ENCODE data around the gene FAM168A.

- TF ChIP-seq, protein P1, sequence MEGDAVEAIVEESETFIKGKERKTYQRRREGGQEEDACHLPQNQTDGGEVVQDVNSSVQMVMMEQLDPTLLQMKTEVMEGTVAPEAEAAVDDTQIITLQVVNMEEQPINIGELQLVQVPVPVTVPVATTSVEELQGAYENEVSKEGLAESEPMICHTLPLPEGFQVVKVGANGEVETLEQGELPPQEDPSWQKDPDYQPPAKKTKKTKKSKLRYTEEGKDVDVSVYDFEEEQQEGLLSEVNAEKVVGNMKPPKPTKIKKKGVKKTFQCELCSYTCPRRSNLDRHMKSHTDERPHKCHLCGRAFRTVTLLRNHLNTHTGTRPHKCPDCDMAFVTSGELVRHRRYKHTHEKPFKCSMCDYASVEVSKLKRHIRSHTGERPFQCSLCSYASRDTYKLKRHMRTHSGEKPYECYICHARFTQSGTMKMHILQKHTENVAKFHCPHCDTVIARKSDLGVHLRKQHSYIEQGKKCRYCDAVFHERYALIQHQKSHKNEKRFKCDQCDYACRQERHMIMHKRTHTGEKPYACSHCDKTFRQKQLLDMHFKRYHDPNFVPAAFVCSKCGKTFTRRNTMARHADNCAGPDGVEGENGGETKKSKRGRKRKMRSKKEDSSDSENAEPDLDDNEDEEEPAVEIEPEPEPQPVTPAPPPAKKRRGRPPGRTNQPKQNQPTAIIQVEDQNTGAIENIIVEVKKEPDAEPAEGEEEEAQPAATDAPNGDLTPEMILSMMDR (IDR thresholded peaks at IDR 0.05; ENCODE audit: low read depth, low read length) = no peak
- TF ChIP-seq MYC (IDR thresholded peaks at IDR 0.05; ENCODE audit: low read depth, low read length) (no peak), POLR2A (IDR thresholded peaks at IDR 0.05; ENCODE audit: extremely low read depth, insufficient read length) (no peak)
- TF ChIP-seq, protein P2, sequence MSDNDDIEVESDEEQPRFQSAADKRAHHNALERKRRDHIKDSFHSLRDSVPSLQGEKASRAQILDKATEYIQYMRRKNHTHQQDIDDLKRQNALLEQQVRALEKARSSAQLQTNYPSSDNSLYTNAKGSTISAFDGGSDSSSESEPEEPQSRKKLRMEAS (IDR thresholded peaks at IDR 0.05; ENCODE audit: low read depth, low read length) = no peak
These were observed 181.1 kb downstream of the FAM168A start for GRCh38 chr11:73416786-73417185.
